Prostate gland (tissue), 2 donors: Measurements from ENCODE around the gene KIF16B.

ENCODE experiments used
- CTCF ChIP-seq, 4 experiments: fragments of 200-600 bp in 2 of 4; fragments of 450-650 bp in 2 of 4; sonication (generic) in 2 of 4; IDR thresholded peaks; 1 replicate in 3 of 4; 2 replicates in 1 of 4; pipeline ENCODE4 v1.5.1; 2016 to 2019; ENCODE audit warnings: antibody characterized with exemption in 4 of 4, mild to moderate bottlenecking in 2 of 4, moderate library complexity in 2 of 4
- POLR2A ChIP-seq: fragments of 450-650 bp; IDR thresholded peaks from one replicate; pipeline ENCODE4 v1.6.1; 2016; ENCODE audit warnings: antibody characterized with exemption, mild to moderate bottlenecking

DNA sequence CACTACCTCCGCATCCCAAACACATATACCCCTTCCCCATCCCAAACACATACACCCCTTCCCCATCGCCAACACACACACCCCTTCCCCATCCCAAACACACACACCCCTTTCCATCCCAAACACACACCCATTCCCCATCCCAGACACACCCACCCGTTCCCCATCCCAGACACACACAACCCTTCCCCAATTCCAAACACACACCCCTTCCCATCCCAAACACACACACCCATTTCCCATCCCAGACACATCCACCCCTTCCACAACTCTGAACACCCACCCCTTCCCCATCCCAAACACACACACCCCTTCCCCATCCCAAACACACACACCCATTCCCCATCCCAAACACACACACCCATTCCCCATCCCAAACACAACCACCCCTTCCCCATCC lies 314.5 kb downstream of the KIF16B start:
- TF ChIP-seq CTCF (IDR thresholded peaks at IDR 0.05) (no peak), POLR2A (no peak)
